Measurements from ENCODE around the gene CERK. TPM values are rescaled to one million over a fixed set of nuclear protein-coding genes. Genes with fewer than 3 reads are reported as not detected.

The CERK gene
- total and polyA plus RNA-seq, 11 donors, result 17.8 to 125 (median 72.3) TPM

GRCh38 chr22:46667245-46667623, 70.8 kb downstream of the CERK start:
- no peaks in the 10 kb centered on the region for H3K9me3 ChIP-seq
- TF ChIP-seq POLR2A (IDR thresholded peaks at IDR 0.05) (no peak), CTCF (IDR thresholded peaks at IDR 0.05) (no peak)
- no peaks in the 10 kb centered on the region for H3K27me3 ChIP-seq
- peaks cover 0 to 23% (median 2%) of the 10 kb centered on the region in 12 donors for H3K4me1 ChIP-seq
- H3K4me3 ChIP-seq, result no peak overlapping the region
- ATAC-seq, result no peak
- H3K27ac ChIP-seq, result no peak overlapping the region
- H3K36me3 ChIP-seq, result peaks cover 0 to 86% (median 64%) of the 10 kb centered on the region in 9 donors
- intact Hi-C loops (cut with DNase I), result loop anchor here in 3 of 10 donors (5.0 kb wide), 2 partner anchors 95 to 105 kb away; no protein-coding TSS in a partner anchor
- DNase-seq, result no peak
- 96 to 100% (median 97%) methylated on average over 10 of the region's 10 CpGs for WGBS, 4 donors

- peaks cover 0 to 90% (median 65%) of the 10 kb centered on the region in 9 donors for H3K36me3 ChIP-seq
- intact Hi-C loops (cut with DNase I), result loop anchor here in 3 of 10 donors (5.0 kb wide), 2 partner anchors 94 to 104 kb away; no protein-coding TSS in a partner anchor
- H3K27ac ChIP-seq, result no peak overlapping the region
- ATAC-seq (no peak), DNase-seq (peak in 1 of 5 donors; percentile 13)
- H3K27me3 ChIP-seq, result no peaks in the 10 kb centered on the region
- no peak overlapping the region for H3K4me3 ChIP-seq
- 95 to 98% (median 97%) methylated on average over 16 to 17 of the region's 17 CpGs for whole genome bisulfite sequencing, 4 donors
- no peaks in the 10 kb centered on the region for H3K9me3 ChIP-seq
- TF ChIP-seq POLR2A (IDR thresholded peaks at IDR 0.05) (no peak), CTCF (IDR thresholded peaks at IDR 0.05) (no peak)
- H3K4me1 ChIP-seq, result peaks cover 0 to 23% (median 5%) of the 10 kb centered on the region in 12 donors
These were observed 71.3 kb downstream of the CERK start for GRCh38 chr22:46666577-46667244.

- H3K4me1 ChIP-seq, result peaks cover 0 to 28% (median 8%) of the 10 kb centered on the region in 12 donors
- DNase-seq (no peak), ATAC-seq (no peak)
- no peaks in the 10 kb centered on the region for H3K9me3 ChIP-seq
- H3K27ac ChIP-seq, result peak overlapping the region in 1 of 12 donors; percentile 9
- intact Hi-C loops (cut with DNase I), result loop anchor here in 3 of 10 donors (5.0 kb wide), 2 partner anchors 94 to 104 kb away; no protein-coding TSS in a partner anchor
- no peak for TF ChIP-seq CTCF (IDR thresholded peaks at IDR 0.05)
- no peak for TF ChIP-seq POLR2A (IDR thresholded peaks at IDR 0.05)
- WGBS, 4 donors, result 90 to 96% (median 95%) methylated on average over 15 to 18 of the region's 18 CpGs
- H3K36me3 ChIP-seq, result peaks cover 0 to 90% (median 65%) of the 10 kb centered on the region in 9 donors
- no peak overlapping the region for H3K4me3 ChIP-seq
- no peaks in the 10 kb centered on the region for H3K27me3 ChIP-seq
These were observed 72.2 kb downstream of the CERK start for GRCh38 chr22:46665751-46666280.

- Histone ChIP-seq H3K9me3 (no peaks in the 10 kb centered on the region), H3K4me3 (no peak overlapping the region), H3K4me1 (peaks cover 0 to 28% (median 8%) of the 10 kb centered on the region in 12 donors), H3K27ac (peak overlapping the region in 1 of 12 donors; percentile 79), H3K27me3 (no peaks in the 10 kb centered on the region), H3K36me3 (peaks cover 0 to 84% (median 65%) of the 10 kb centered on the region in 9 donors)
- intact Hi-C loops (cut with DNase I), result loop anchor here in 3 of 10 donors (5.0 kb wide), 2 partner anchors 93 to 103 kb away; no protein-coding TSS in a partner anchor
- TF ChIP-seq CTCF (IDR thresholded peaks at IDR 0.05), result peak in 2 of 12 donors; percentile 37 to 52
- TF ChIP-seq POLR2A (IDR thresholded peaks at IDR 0.05), result no peak
- ATAC-seq (no peak), DNase-seq (peak in 1 of 5 donors; percentile 59)
- 93 to 97% (median 95%) methylated on average over 20 to 21 of the region's 21 CpGs for WGBS, 4 donors
These were observed 72.8 kb downstream of the CERK start for GRCh38 chr22:46665151-46665695.

Measured in heart left ventricle (tissue), 16 donors.